ENCODE data around the gene ACAN.
A peak's percentile ranks its signal among the peaks of the same experiment; 100 is the strongest.

The ACAN gene

GRCh38 chr15:88842156-88842555 is 38.9 kb downstream of the ACAN start:
- Histone ChIP-seq H2BK120ac (ENCODE audit: low read depth, low read length) (peak overlapping the region; percentile 24), H3K79me1 (ENCODE audit: low read depth, low read length) (no peaks in the 10 kb centered on the region), H3K4me3 (ENCODE audit: low read length in 2 of 2) (peak overlapping the region in 1 of 2 donors; percentile 15), H2AFZ (ENCODE audit: low read length) (no peak overlapping the region), H4K8ac (ENCODE audit: low read depth, low read length) (no peak overlapping the region), H3K14ac (ENCODE audit: low read length) (no peak overlapping the region), H2BK5ac (ENCODE audit: low read length) (peak overlapping the region; percentile 44), H3K9me3 (replicated peaks in 1 of 2; ENCODE audit: control insufficient read depth in 2 of 2, insufficient read depth in 1 of 2, low read depth in 1 of 2, low read length in 2 of 2) (no peaks in the 10 kb centered on the region), H3K4me2 (ENCODE audit: insufficient read depth, low read length, poor library complexity, severe bottlenecking) (no peak overlapping the region), H3K36me3 (replicated peaks in 1 of 2; ENCODE audit: control insufficient read depth in 2 of 2, insufficient read depth in 2 of 2, low read length in 2 of 2) (no peaks in the 10 kb centered on the region), H3K23ac (ENCODE audit: low read depth, low read length, poor library complexity) (peak overlapping the region; percentile 51), H3K4ac (ENCODE audit: low read length) (no peak overlapping the region), H3K18ac (ENCODE audit: low read length) (no peak overlapping the region), H2BK12ac (ENCODE audit: low read length) (no peak overlapping the region), H3K4me1 (ENCODE audit: control insufficient read depth in 2 of 2, insufficient read depth in 1 of 2, low read depth in 1 of 2, low read length in 2 of 2) (no peaks in the 10 kb centered on the region), H2AK5ac (ENCODE audit: low read depth, low read length) (peak overlapping the region; percentile 79), H2BK15ac (ENCODE audit: low read length) (no peak overlapping the region), H3K27me3 (ENCODE audit: control insufficient read depth in 3 of 3, insufficient read depth in 3 of 3, low read depth in 1 of 3, low read length in 3 of 3) (peaks cover 0 to 3% (median 0%) of the 10 kb centered on the region in 3 experiments), H4K91ac (ENCODE audit: low read depth, low read length, poor library complexity) (no peak overlapping the region), H3K9ac (ENCODE audit: low read depth, low read length, poor library complexity) (no peak overlapping the region), H3K27ac (replicated peaks; ENCODE audit: low read length) (no peak overlapping the region)
- no peak for DNase-seq (ENCODE audit: low spot score)
- WGBS, 2 donors (ENCODE audit: extremely low coverage in 2 of 2, insufficient read length in 2 of 2, insufficient replicate concordance in 1 of 2): no CpG with 5 or more reads among the region's 4 CpGs

GRCh38 chr15:88843334-88843733 is 40.1 kb downstream of the ACAN start:
- H3K23ac ChIP-seq (ENCODE audit: low read depth, low read length, poor library complexity): no peak overlapping the region
- no peak overlapping the region for H4K91ac ChIP-seq (ENCODE audit: low read depth, low read length, poor library complexity)
- H3K4me2 ChIP-seq (ENCODE audit: insufficient read depth, low read length, poor library complexity, severe bottlenecking): no peak overlapping the region
- no peak overlapping the region for H3K9ac ChIP-seq (ENCODE audit: low read depth, low read length, poor library complexity)
- H2BK120ac ChIP-seq (ENCODE audit: low read depth, low read length): no peak overlapping the region
- DNase-seq (ENCODE audit: low spot score): no peak
- H3K36me3 ChIP-seq (replicated peaks in 1 of 2; ENCODE audit: control insufficient read depth in 2 of 2, insufficient read depth in 2 of 2, low read length in 2 of 2): no peaks in the 10 kb centered on the region
- WGBS, 2 donors (ENCODE audit: extremely low coverage in 2 of 2, insufficient read length in 2 of 2, insufficient replicate concordance in 1 of 2): no CpG with 5 or more reads among the region's 21 CpGs
- H3K18ac ChIP-seq (ENCODE audit: low read length): no peak overlapping the region
- H3K4me1 ChIP-seq (ENCODE audit: control insufficient read depth in 2 of 2, insufficient read depth in 1 of 2, low read depth in 1 of 2, low read length in 2 of 2): no peaks in the 10 kb centered on the region
- H2BK15ac ChIP-seq (ENCODE audit: low read length): no peak overlapping the region
- no peak overlapping the region for H2AK5ac ChIP-seq (ENCODE audit: low read depth, low read length)
- H3K4ac ChIP-seq (ENCODE audit: low read length): no peak overlapping the region
- H2BK12ac ChIP-seq (ENCODE audit: low read length): no peak overlapping the region
- no peak overlapping the region for H3K27ac ChIP-seq (replicated peaks; ENCODE audit: low read length)
- H2BK5ac ChIP-seq (ENCODE audit: low read length): no peak overlapping the region
- no peaks in the 10 kb centered on the region for H3K79me1 ChIP-seq (ENCODE audit: low read depth, low read length)
- H2AFZ ChIP-seq (ENCODE audit: low read length): no peak overlapping the region
- peaks cover 0 to 3% (median 0%) of the 10 kb centered on the region in 3 experiments for H3K27me3 ChIP-seq (ENCODE audit: control insufficient read depth in 3 of 3, insufficient read depth in 3 of 3, low read depth in 1 of 3, low read length in 3 of 3)
- no peak overlapping the region for H3K4me3 ChIP-seq (ENCODE audit: low read length in 2 of 2)
- no peak overlapping the region for H4K8ac ChIP-seq (ENCODE audit: low read depth, low read length)
- H3K14ac ChIP-seq (ENCODE audit: low read length): no peak overlapping the region
- no peaks in the 10 kb centered on the region for H3K9me3 ChIP-seq (replicated peaks in 1 of 2; ENCODE audit: control insufficient read depth in 2 of 2, insufficient read depth in 1 of 2, low read depth in 1 of 2, low read length in 2 of 2)

DNA sequence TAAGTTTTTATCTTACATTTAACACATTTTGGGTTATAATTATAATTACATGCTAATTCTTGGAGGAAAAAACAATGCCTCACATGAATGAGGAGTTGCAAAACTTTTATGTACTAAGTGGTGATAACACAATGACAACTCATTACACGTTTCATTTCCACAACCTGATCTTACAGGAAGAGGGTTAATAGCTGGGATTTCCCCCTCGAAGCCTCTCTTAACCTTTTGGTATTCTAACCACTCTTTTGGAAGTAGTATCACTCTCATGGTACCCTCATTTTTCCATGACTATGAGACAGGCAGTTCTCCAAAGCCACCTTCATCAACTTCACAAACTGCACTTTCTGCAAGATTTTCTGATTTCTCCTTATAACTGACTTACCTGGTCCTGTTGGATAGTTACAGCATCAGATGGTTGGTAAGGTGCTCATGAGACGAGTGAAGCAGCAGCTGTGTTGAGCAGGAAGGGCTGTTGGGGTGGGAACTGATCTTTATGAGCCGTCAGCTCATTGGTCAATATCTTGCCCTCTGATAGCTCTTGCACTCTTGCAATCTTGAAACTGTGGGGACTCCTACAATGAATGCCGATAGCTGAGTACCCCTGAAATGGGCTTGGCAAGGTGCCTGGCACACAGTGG is 41.6 kb downstream of the ACAN start:
- no peaks in the 10 kb centered on the region for H3K27me3 ChIP-seq (ENCODE audit: control insufficient read depth in 3 of 3, insufficient read depth in 3 of 3, low read depth in 1 of 3, low read length in 3 of 3)
- H3K4me2 ChIP-seq (ENCODE audit: insufficient read depth, low read length, poor library complexity, severe bottlenecking): no peak overlapping the region
- no peak overlapping the region for H4K91ac ChIP-seq (ENCODE audit: low read depth, low read length, poor library complexity)
- no peak overlapping the region for H3K27ac ChIP-seq (replicated peaks; ENCODE audit: low read length)
- H3K9ac ChIP-seq (ENCODE audit: low read depth, low read length, poor library complexity): no peak overlapping the region
- no peak overlapping the region for H2BK12ac ChIP-seq (ENCODE audit: low read length)
- H3K79me1 ChIP-seq (ENCODE audit: low read depth, low read length): no peaks in the 10 kb centered on the region
- H3K4me1 ChIP-seq (ENCODE audit: control insufficient read depth in 2 of 2, insufficient read depth in 1 of 2, low read depth in 1 of 2, low read length in 2 of 2): no peaks in the 10 kb centered on the region
- H3K14ac ChIP-seq (ENCODE audit: low read length): no peak overlapping the region
- WGBS, 2 donors (ENCODE audit: extremely low coverage in 2 of 2, insufficient read length in 2 of 2, insufficient replicate concordance in 1 of 2): no CpG with 5 or more reads among the region's 5 CpGs
- H4K8ac ChIP-seq (ENCODE audit: low read depth, low read length): no peak overlapping the region
- H2AK5ac ChIP-seq (ENCODE audit: low read depth, low read length): no peak overlapping the region
- H3K4ac ChIP-seq (ENCODE audit: low read length): no peak overlapping the region
- no peak overlapping the region for H2BK5ac ChIP-seq (ENCODE audit: low read length)
- no peak overlapping the region for H3K4me3 ChIP-seq (ENCODE audit: low read length in 2 of 2)
- DNase-seq (ENCODE audit: low spot score): no peak
- no peak overlapping the region for H2AFZ ChIP-seq (ENCODE audit: low read length)
- H3K23ac ChIP-seq (ENCODE audit: low read depth, low read length, poor library complexity): no peak overlapping the region
- no peak overlapping the region for H3K18ac ChIP-seq (ENCODE audit: low read length)
- H3K36me3 ChIP-seq (replicated peaks in 1 of 2; ENCODE audit: control insufficient read depth in 2 of 2, insufficient read depth in 2 of 2, low read length in 2 of 2): no peaks in the 10 kb centered on the region
- H2BK120ac ChIP-seq (ENCODE audit: low read depth, low read length): no peak overlapping the region
- no peaks in the 10 kb centered on the region for H3K9me3 ChIP-seq (replicated peaks in 1 of 2; ENCODE audit: control insufficient read depth in 2 of 2, insufficient read depth in 1 of 2, low read depth in 1 of 2, low read length in 2 of 2)
- no peak overlapping the region for H2BK15ac ChIP-seq (ENCODE audit: low read length)

DNA sequence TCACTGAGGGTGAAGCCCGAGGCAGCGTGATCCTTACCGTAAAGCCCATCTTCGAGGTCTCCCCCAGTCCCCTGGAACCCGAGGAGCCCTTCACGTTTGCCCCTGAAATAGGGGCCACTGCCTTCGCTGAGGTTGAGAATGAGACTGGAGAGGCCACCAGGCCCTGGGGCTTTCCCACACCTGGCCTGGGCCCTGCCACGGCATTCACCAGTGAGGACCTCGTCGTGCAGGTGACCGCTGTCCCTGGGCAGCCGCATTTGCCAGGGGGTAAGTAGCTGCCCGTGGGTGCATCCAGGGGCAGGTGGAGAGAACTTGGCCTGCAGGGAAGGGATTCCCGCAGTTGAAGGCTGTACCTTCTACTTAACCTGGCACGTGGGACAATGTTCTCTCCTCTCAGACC is 42.4 kb downstream of the ACAN start:
- Histone ChIP-seq H3K23ac (ENCODE audit: low read depth, low read length, poor library complexity) (no peak overlapping the region), H3K4ac (ENCODE audit: low read length) (no peak overlapping the region), H2AK5ac (ENCODE audit: low read depth, low read length) (no peak overlapping the region), H2BK15ac (ENCODE audit: low read length) (no peak overlapping the region), H3K18ac (ENCODE audit: low read length) (no peak overlapping the region), H3K79me1 (ENCODE audit: low read depth, low read length) (no peaks in the 10 kb centered on the region), H3K27me3 (ENCODE audit: control insufficient read depth in 3 of 3, insufficient read depth in 3 of 3, low read depth in 1 of 3, low read length in 3 of 3) (no peaks in the 10 kb centered on the region), H2BK5ac (ENCODE audit: low read length) (no peak overlapping the region), H3K4me1 (ENCODE audit: control insufficient read depth in 2 of 2, insufficient read depth in 1 of 2, low read depth in 1 of 2, low read length in 2 of 2) (no peaks in the 10 kb centered on the region), H3K9ac (ENCODE audit: low read depth, low read length, poor library complexity) (no peak overlapping the region), H3K36me3 (replicated peaks in 1 of 2; ENCODE audit: control insufficient read depth in 2 of 2, insufficient read depth in 2 of 2, low read length in 2 of 2) (no peaks in the 10 kb centered on the region), H3K4me3 (ENCODE audit: low read length in 2 of 2) (no peak overlapping the region), H2BK120ac (ENCODE audit: low read depth, low read length) (no peak overlapping the region), H3K14ac (ENCODE audit: low read length) (no peak overlapping the region), H2AFZ (ENCODE audit: low read length) (no peak overlapping the region), H4K8ac (ENCODE audit: low read depth, low read length) (no peak overlapping the region), H3K27ac (replicated peaks; ENCODE audit: low read length) (no peak overlapping the region), H4K91ac (ENCODE audit: low read depth, low read length, poor library complexity) (no peak overlapping the region), H3K9me3 (replicated peaks in 1 of 2; ENCODE audit: control insufficient read depth in 2 of 2, insufficient read depth in 1 of 2, low read depth in 1 of 2, low read length in 2 of 2) (no peaks in the 10 kb centered on the region), H2BK12ac (ENCODE audit: low read length) (no peak overlapping the region), H3K4me2 (ENCODE audit: insufficient read depth, low read length, poor library complexity, severe bottlenecking) (no peak overlapping the region)
- DNase-seq (ENCODE audit: low spot score): no peak
- no CpG with 5 or more reads among the region's 15 CpGs for WGBS, 2 donors (ENCODE audit: extremely low coverage in 2 of 2, insufficient read length in 2 of 2, insufficient replicate concordance in 1 of 2)

All from neuronal stem cell (in vitro differentiated cells).